ENCODE results near the gene IRS1.

DNA sequence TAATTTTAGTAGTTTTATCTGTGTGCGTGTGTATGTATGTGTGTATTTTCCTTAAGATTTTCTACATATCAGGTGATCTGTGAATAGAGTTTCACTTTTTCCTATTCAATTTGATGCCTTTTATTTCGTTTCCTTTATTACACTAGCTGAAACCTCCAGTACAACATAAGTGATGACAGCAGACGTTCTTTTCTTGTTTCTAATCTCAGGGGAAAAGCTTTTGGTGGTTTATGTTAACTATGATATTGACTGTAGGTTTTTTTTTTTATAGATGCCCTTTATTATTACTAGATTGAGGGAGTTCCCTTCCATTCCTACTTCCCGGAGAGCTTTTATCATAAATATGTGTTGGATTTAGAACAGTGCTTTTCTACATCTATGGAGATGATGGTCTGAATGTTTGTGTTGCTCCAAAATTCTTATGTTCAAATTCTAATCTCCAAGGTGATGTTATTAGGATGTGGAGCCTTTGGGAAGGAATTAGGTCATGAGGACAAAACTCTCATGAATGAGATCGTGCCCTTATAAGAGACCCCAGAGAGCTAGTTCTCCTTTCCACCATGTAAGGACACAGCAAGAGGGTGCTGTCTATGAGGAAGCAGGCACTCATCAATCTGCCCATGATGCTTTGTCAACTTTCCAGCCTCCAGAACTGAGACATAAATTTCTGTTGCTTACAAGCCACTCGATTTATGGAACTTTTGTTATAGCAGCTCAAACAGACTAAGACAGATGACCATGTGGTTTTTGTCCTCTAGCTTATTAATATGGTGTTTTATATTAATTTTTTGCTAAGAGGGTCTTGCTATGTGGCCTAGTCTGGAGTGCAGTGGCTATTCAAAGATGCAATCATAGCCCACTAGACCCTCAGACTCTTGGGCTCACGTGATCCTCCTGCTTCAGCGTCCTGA, 30.4 kb upstream of the IRS1 start:
- TF ChIP-seq, protein P1, sequence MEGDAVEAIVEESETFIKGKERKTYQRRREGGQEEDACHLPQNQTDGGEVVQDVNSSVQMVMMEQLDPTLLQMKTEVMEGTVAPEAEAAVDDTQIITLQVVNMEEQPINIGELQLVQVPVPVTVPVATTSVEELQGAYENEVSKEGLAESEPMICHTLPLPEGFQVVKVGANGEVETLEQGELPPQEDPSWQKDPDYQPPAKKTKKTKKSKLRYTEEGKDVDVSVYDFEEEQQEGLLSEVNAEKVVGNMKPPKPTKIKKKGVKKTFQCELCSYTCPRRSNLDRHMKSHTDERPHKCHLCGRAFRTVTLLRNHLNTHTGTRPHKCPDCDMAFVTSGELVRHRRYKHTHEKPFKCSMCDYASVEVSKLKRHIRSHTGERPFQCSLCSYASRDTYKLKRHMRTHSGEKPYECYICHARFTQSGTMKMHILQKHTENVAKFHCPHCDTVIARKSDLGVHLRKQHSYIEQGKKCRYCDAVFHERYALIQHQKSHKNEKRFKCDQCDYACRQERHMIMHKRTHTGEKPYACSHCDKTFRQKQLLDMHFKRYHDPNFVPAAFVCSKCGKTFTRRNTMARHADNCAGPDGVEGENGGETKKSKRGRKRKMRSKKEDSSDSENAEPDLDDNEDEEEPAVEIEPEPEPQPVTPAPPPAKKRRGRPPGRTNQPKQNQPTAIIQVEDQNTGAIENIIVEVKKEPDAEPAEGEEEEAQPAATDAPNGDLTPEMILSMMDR (conservative IDR thresholded peaks at IDR 0.05) = no peak
- TF ChIP-seq ZFX (IDR thresholded peaks at IDR 0.05) = no peak

Measured in C4-2B (cell line).